A549 (cell line): ENCODE data around the gene CDC42SE2. TPM values are rescaled to one million over a fixed set of nuclear protein-coding genes. Genes with fewer than 3 reads are reported as not detected.

Source experiments
- ATAC-seq, 2 experiments: fragments of 200-7000 bp in 1 of 2; fragments of >200 bp in 1 of 2; cut with Nextera tagmentation in 1 of 2; cut with Tn5 transposase in 1 of 2; 3 replicates each; pipeline versions ENCODE4 v1.8.0 to v1.9.1; 2018 to 2020; ENCODE audit warnings: mild to moderate bottlenecking in 1 of 2, moderate library complexity in 1 of 2
- CTCF ChIA-PET: fragments of 300-600 bp; sonication (Branson Sonifier 250); formaldehyde crosslinking; extraction: SDS; loops from one replicate; lab custom pipeline; 2021; ENCODE audit warnings: antibody characterized with exemption, inconsistent platforms; lab: Yijun Ruan, JAX
- POLR2A ChIA-PET: fragments of 350-600 bp; formaldehyde crosslinking; extraction: SDS; loops from one replicate; lab custom pipeline; 2021; ENCODE audit warnings: antibody characterized with exemption, inconsistent platforms; lab: Yijun Ruan, JAX
- DNase-seq, 2 experiments: peaks; one replicate each; pipeline versions ENCODE4 v3.0.0 to v3.0.0-alpha.2; 2011 to 2016; ENCODE audit warnings: low read depth in 1 of 2, low spot score in 1 of 2
- FAIRE-seq: peaks from 2 replicates; lab custom pipeline; 2011; peaks lifted over from hg19 to GRCh38; lab: Jason Lieb, UNC
- H3K27ac ChIP-seq, 2 experiments: fragments of >200 bp; sonication (Bioruptor Twin); formaldehyde crosslinking; 3 replicates each; pipeline ENCODE4 v1.5.1; 2016 to 2017
- H3K4me1 ChIP-seq: fragments of >200 bp; sonication (Bioruptor Twin); formaldehyde crosslinking; 3 replicates; pipeline ENCODE4 v1.6.1; 2016
- H3K4me2 ChIP-seq: fragments of >200 bp; sonication (Bioruptor Twin); formaldehyde crosslinking; 3 replicates; pipeline ENCODE4 v1.6.1; 2016
- H3K4me3 ChIP-seq: fragments of >200 bp; sonication (Bioruptor Twin); formaldehyde crosslinking; 3 replicates; pipeline ENCODE4 v1.5.1; 2016
- H3K9me3 ChIP-seq: fragments of >200 bp; sonication (Bioruptor Twin); formaldehyde crosslinking; 3 replicates; pipeline ENCODE4 v1.6.1; 2016
- BHLHE40 ChIP-seq: IDR thresholded peaks from 2 replicates; pipeline ENCODE4 v1.6.1; 2012; ENCODE audit warnings: low read depth, low read length, inconsistent platforms
- CBX8 ChIP-seq: fragments of 200-600 bp; sonication (generic); IDR thresholded peaks from 2 replicates; pipeline ENCODE4 v1.6.1; 2016
- CEBPB ChIP-seq, 2 experiments: fragments of >200 bp in 1 of 2; sonication (Bioruptor Twin) in 1 of 2; formaldehyde crosslinking in 1 of 2; IDR thresholded peaks; 2 replicates each; pipeline ENCODE4 v1.6.1; 2012 to 2016
- CHD4 ChIP-seq: fragments of 200-600 bp; sonication (generic); IDR thresholded peaks from 2 replicates; pipeline ENCODE4 v1.6.1; 2016; ENCODE audit warnings: antibody characterized with exemption, mild to moderate bottlenecking, borderline replicate concordance
- EHMT2 ChIP-seq: fragments of 200-600 bp; sonication (generic); IDR thresholded peaks from 2 replicates; pipeline ENCODE4 v1.6.1; 2016; ENCODE audit warnings: antibody characterized with exemption, low read depth, mild to moderate bottlenecking, moderate library complexity
- ESRRA ChIP-seq: fragments of 150-350 bp; IDR thresholded peaks from 2 replicates; pipeline ENCODE4 v1.6.1; 2014; ENCODE audit warnings: mild to moderate bottlenecking, low read length, borderline replicate concordance
- FOSL2 ChIP-seq, 2 experiments: fragments of 450-650 bp in 1 of 2; fragments of >200 bp in 1 of 2; sonication (Bioruptor Twin) in 1 of 2; formaldehyde crosslinking; IDR thresholded peaks; 2 replicates each; pipeline versions ENCODE4 v1.5.0 to v1.6.1; 2016 to 2020; ENCODE audit warnings: mild to moderate bottlenecking in 1 of 2, moderate library complexity in 1 of 2
- HOXB13 ChIP-seq: fragments of 250-450 bp; sonication (Bioruptor Pico); IDR thresholded peaks from 2 replicates; pipeline ENCODE4 v1.5.0; 2020; ENCODE audit warnings: low read depth, mild to moderate bottlenecking, moderate library complexity
- HOXB5 ChIP-seq: fragments of 250-450 bp; sonication (Bioruptor Pico); IDR thresholded peaks from 2 replicates; pipeline ENCODE4 v1.5.0; 2020; ENCODE audit warnings: mild to moderate bottlenecking, moderate library complexity
- KDM5A ChIP-seq: fragments of 200-600 bp; sonication (generic); IDR thresholded peaks from 2 replicates; pipeline ENCODE4 v1.6.1; 2016; ENCODE audit warnings: antibody characterized with exemption, mild to moderate bottlenecking
- MAZ ChIP-seq: fragments of 150-350 bp; IDR thresholded peaks from 2 replicates; pipeline ENCODE4 v1.6.1; 2014; ENCODE audit warnings: antibody characterized with exemption, low read depth, low read length, borderline replicate concordance
- MYC ChIP-seq: IDR thresholded peaks from 2 replicates; pipeline ENCODE4 v1.6.1; 2012; ENCODE audit warnings: mild to moderate bottlenecking, inconsistent platforms, low read length, improper control_type of control experiment, borderline replicate concordance
- POLR2A ChIP-seq: IDR thresholded peaks from 2 replicates; pipeline ENCODE4 v1.6.1; 2012; ENCODE audit warnings: mild to moderate bottlenecking, low read length
- REST ChIP-seq: fragments of 200-600 bp; sonication (generic); IDR thresholded peaks from 2 replicates; pipeline ENCODE4 v1.6.1; 2016; ENCODE audit warnings: antibody characterized with exemption, mild to moderate bottlenecking, moderate library complexity
- USF2 ChIP-seq: fragments of 450-650 bp; IDR thresholded peaks from 2 replicates; pipeline ENCODE4 v1.6.1; 2014; ENCODE audit warnings: antibody characterized with exemption
- ZC3H11A ChIP-seq: fragments of 450-650 bp; IDR thresholded peaks from 2 replicates; pipeline ENCODE4 v1.6.1; 2014; ENCODE audit warnings: antibody characterized with exemption, mild to moderate bottlenecking
- WGBS: methylation state at CpG from one replicate; pipeline ENCODE4 v1.1.6; 2017; ENCODE audit errors: missing lambda C conversion rate; 5-methylcytosine and 5-hydroxymethylcytosine counted together
- polyA plus RNA-seq, 4 experiments: library from polyadenylated mRNA; depleted of rRNA in 3 of 4; stranded (reverse); fragments of >200 nt; fragmentation: RNase III in 1 of 4; extraction: RNeasy Plus Mini Kit Qiagen cat#74134 plus additional on column Dnase treatment in 1 of 4; gene quantifications; 2 replicates in 3 of 4; 3 replicates in 1 of 4; pipeline ENCODE4 v1.2.3, GENCODE V29; 2011 to 2017
- TF ChIP-seq, protein P1 (sequence below): fragments of 150-350 bp; IDR thresholded peaks from 2 replicates; pipeline ENCODE4 v1.6.1; 2014; ENCODE audit warnings: low read depth, mild to moderate bottlenecking, low read length
- TF ChIP-seq, protein P2 (sequence below): fragments of >200 bp; sonication (Bioruptor Twin); formaldehyde crosslinking; IDR thresholded peaks from 3 replicates; pipeline ENCODE4 v1.5.1; 2016

The CDC42SE2 gene
- polyA plus RNA-seq, 2 of the 4 experiments (the other 2 are of a cell fraction): 25.8 to 66.4 TPM

GRCh38 chr5:131355971-131356528, 92.2 kb downstream of the CDC42SE2 start:
- Histone ChIP-seq H3K27ac (no peak overlapping the region), H3K4me3 (no peak overlapping the region), H3K4me2 (peak overlapping the region; percentile 13; the same call in 2 of the 3 replicates), H3K9me3 (no peaks in the 10 kb centered on the region), H3K4me1 (peaks cover 26% of the 10 kb centered on the region)
- ChIA-PET POLR2A (no interaction called here), CTCF (interaction anchor here (1.1 kb wide), 1 partner anchor 15 kb away, joined by 3 read pairs; no protein-coding TSS in a partner anchor)
- TF ChIP-seq BHLHE40: no peak
- TF ChIP-seq POLR2A: no peak
- no peak for TF ChIP-seq ZC3H11A
- no peak for TF ChIP-seq REST
- no peak for TF ChIP-seq KDM5A
- no peak for TF ChIP-seq USF2
- TF ChIP-seq CBX8: no peak
- no peak for TF ChIP-seq HOXB13 (CRISPR knock-in tag)
- no peak for TF ChIP-seq HOXB5 (CRISPR knock-in tag)
- no peak for DNase-seq
- peak in 1 of 2 experiments; percentile 31; a peak in 1 of 6 replicates for ATAC-seq
- WGBS: 13% methylated on average over 1 of the region's 1 CpG
- peak; percentile 28 for FAIRE-seq

- Histone ChIP-seq H3K4me1 (peaks cover 26% of the 10 kb centered on the region), H3K4me3 (no peak overlapping the region), H3K4me2 (no peak overlapping the region; the same call in 2 of the 3 replicates), H3K9me3 (no peaks in the 10 kb centered on the region), H3K27ac (no peak overlapping the region)
- ATAC-seq (no peak), FAIRE-seq (no peak), DNase-seq (no peak)
- TF ChIP-seq ESRRA: no peak
- TF ChIP-seq MYC: no peak
- TF ChIP-seq, protein P1, sequence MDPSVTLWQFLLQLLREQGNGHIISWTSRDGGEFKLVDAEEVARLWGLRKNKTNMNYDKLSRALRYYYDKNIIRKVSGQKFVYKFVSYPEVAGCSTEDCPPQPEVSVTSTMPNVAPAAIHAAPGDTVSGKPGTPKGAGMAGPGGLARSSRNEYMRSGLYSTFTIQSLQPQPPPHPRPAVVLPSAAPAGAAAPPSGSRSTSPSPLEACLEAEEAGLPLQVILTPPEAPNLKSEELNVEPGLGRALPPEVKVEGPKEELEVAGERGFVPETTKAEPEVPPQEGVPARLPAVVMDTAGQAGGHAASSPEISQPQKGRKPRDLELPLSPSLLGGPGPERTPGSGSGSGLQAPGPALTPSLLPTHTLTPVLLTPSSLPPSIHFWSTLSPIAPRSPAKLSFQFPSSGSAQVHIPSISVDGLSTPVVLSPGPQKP: no peak
- TF ChIP-seq FOSL2 (IDR thresholded peaks at IDR 0.05): no peak
- no peak for TF ChIP-seq FOSL2 (CRISPR knock-in tag; IDR thresholded peaks at IDR 0.05)
- TF ChIP-seq, protein P2, sequence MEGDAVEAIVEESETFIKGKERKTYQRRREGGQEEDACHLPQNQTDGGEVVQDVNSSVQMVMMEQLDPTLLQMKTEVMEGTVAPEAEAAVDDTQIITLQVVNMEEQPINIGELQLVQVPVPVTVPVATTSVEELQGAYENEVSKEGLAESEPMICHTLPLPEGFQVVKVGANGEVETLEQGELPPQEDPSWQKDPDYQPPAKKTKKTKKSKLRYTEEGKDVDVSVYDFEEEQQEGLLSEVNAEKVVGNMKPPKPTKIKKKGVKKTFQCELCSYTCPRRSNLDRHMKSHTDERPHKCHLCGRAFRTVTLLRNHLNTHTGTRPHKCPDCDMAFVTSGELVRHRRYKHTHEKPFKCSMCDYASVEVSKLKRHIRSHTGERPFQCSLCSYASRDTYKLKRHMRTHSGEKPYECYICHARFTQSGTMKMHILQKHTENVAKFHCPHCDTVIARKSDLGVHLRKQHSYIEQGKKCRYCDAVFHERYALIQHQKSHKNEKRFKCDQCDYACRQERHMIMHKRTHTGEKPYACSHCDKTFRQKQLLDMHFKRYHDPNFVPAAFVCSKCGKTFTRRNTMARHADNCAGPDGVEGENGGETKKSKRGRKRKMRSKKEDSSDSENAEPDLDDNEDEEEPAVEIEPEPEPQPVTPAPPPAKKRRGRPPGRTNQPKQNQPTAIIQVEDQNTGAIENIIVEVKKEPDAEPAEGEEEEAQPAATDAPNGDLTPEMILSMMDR: no peak
- TF ChIP-seq HOXB13 (CRISPR knock-in tag): no peak
- TF ChIP-seq CHD4: no peak
- no peak for TF ChIP-seq CEBPB (IDR thresholded peaks at IDR 0.05)
- no peak for TF ChIP-seq POLR2A
- no peak for TF ChIP-seq EHMT2
- no peak for TF ChIP-seq MAZ
- 61% methylated on average over 1 of the region's 1 CpG for WGBS
- CTCF ChIA-PET: interaction anchor here (1.1 kb wide), 1 partner anchor 15 kb away, joined by 3 read pairs; no protein-coding TSS in a partner anchor
- POLR2A ChIA-PET: no interaction called here
Measured at GRCh38 chr5:131356619-131357018, 92.8 kb downstream of the CDC42SE2 start.
